Body of pancreas (tissue), 4 donors: ENCODE measurements around the gene METTL17. TPM values are rescaled to one million over a fixed set of nuclear protein-coding genes. Genes with fewer than 3 reads are reported as not detected.

ENCODE experiments used
- ATAC-seq: fragments of 150-250 bp; one replicate; pipeline ENCODE4 v1.9.1; 2016
- DNase-seq, 4 donors: peaks; one replicate each; pipeline ENCODE4 v3.0.0-alpha.2; 2019
- H3K27ac ChIP-seq, 4 donors: fragments of 200-600 bp; sonication (generic); 1 replicate in 3 of 4; 2 replicates in 1 of 4; pipeline versions ENCODE4 v1.5.1 to v1.6.1; 2016 to 2019; ENCODE audit warnings: mild to moderate bottlenecking in 1 of 4, mixed read lengths in 1 of 4, moderate library complexity in 1 of 4
- H3K27me3 ChIP-seq, 2 donors: fragments of 200-600 bp; sonication (generic); one replicate each; pipeline ENCODE4 v1.6.0; 2016; ENCODE audit warnings: mild to moderate bottlenecking in 1 of 2
- H3K36me3 ChIP-seq, 2 donors: fragments of 200-600 bp; sonication (generic); replicated peaks in 1 of 2; 2 replicates each; pipeline ENCODE4 v1.5.1; 2016; ENCODE audit warnings: low read depth in 2 of 2; ENCODE audit not compliant: insufficient read depth in 1 of 2
- H3K4me1 ChIP-seq: fragments of 200-600 bp; sonication (generic); one replicate; pipeline ENCODE4 v1.6.0; 2016
- H3K4me3 ChIP-seq, 2 donors: fragments of 200-600 bp; sonication (generic); 1 replicate in 1 of 2; 2 replicates in 1 of 2; pipeline ENCODE4 v1.5.1; 2016 to 2019
- H3K9me3 ChIP-seq, 3 donors: fragments of 200-600 bp; sonication (generic); 1 replicate in 2 of 3; 2 replicates in 1 of 3; pipeline ENCODE4 v1.5.1; 2016
- POLR2A ChIP-seq, 3 donors: fragments of 450-650 bp; IDR thresholded peaks; one replicate each; pipeline ENCODE4 v1.6.1; 2016; ENCODE audit warnings: antibody characterized with exemption in 3 of 3, mild to moderate bottlenecking in 2 of 3
- WGBS, 2 donors: methylation state at CpG; one replicate each; pipeline ENCODE4 v1.1.5; 2017; 5-methylcytosine and 5-hydroxymethylcytosine counted together
- intact Hi-C: fragments of 100-400 bp; cut with DNase I; formaldehyde crosslinking; loops from one replicate; pipeline ENCODE4 v1.15.1; 2023
- microRNA-seq, 2 donors: library from miRNA; unstranded; fragments of <30 nt; microRNA quantifications; one replicate each; pipeline ENCODE4, GENCODE V29; 2016; ENCODE audit warnings: borderline number of aligned reads in 2 of 2, borderline replicate concordance in 2 of 2
- small RNA-seq: library from RNA; depleted of rRNA; stranded (forward); fragments of <200 nt; gene quantifications from one replicate; pipeline ENCODE3, GENCODE V24; 2016
- total RNA-seq, 2 donors: library from RNA; depleted of rRNA; stranded (reverse); fragments of >200 nt; gene quantifications; one replicate each; pipeline ENCODE4 v1.1.0, GENCODE V29; 2016
- TF ChIP-seq, protein P1 (sequence below), 7 experiments: fragments of 450-650 bp in 4 of 7; fragments of 200-600 bp in 3 of 7; sonication (generic) in 3 of 7; IDR thresholded peaks; one replicate each; pipeline ENCODE4 v1.5.1; 2016 to 2019; ENCODE audit warnings: antibody characterized with exemption in 7 of 7

The METTL17 gene
- total RNA-seq, 2 donors from 2014 or later, result 39.2 to 73.7 TPM

DNA sequence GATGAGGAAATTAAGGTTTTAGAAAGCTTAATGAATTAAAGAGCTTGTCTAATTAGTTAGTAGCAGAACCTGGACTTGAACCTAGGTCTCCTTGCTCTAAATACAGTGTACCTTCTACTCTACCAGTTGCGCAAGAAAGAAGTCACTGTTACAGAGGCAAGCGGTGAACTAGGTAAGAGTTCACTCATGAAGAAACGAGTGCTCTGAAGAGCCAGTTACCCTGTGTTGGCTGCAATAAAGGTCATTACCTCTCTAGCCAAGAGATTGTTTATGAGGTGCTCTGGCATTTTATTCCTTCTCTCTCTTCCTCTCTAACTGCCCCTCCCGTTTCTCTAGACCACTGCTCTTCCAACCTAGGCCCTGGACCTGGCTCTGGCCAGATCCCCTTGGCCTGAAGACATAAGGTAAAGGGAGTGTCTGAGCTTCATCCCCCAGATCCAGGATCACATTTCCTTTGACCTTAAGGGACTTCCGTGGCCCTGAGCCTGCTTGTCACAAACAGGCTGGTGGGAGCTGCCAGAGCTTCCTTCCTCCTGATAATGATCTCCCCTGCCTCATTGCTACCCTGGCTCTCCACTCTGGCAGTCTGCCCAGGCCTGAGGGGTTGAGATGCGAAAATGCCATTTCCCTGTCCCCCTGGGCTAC lies 54.3 kb downstream of the METTL17 start:
- WGBS, 2 donors, result 32 to 39% methylated on average over 6 of the region's 6 CpGs
- TF ChIP-seq, protein P1, sequence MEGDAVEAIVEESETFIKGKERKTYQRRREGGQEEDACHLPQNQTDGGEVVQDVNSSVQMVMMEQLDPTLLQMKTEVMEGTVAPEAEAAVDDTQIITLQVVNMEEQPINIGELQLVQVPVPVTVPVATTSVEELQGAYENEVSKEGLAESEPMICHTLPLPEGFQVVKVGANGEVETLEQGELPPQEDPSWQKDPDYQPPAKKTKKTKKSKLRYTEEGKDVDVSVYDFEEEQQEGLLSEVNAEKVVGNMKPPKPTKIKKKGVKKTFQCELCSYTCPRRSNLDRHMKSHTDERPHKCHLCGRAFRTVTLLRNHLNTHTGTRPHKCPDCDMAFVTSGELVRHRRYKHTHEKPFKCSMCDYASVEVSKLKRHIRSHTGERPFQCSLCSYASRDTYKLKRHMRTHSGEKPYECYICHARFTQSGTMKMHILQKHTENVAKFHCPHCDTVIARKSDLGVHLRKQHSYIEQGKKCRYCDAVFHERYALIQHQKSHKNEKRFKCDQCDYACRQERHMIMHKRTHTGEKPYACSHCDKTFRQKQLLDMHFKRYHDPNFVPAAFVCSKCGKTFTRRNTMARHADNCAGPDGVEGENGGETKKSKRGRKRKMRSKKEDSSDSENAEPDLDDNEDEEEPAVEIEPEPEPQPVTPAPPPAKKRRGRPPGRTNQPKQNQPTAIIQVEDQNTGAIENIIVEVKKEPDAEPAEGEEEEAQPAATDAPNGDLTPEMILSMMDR (IDR thresholded peaks at IDR 0.05), result no peak
- no peak for TF ChIP-seq POLR2A (IDR thresholded peaks at IDR 0.05)
- no peak overlapping the region for H3K4me3 ChIP-seq
- intact Hi-C loops, result no loop called here
- peaks cover 65% of the 10 kb centered on the region for H3K4me1 ChIP-seq
- H3K36me3 ChIP-seq, result no peaks in the 10 kb centered on the region
- no peaks in the 10 kb centered on the region for H3K27me3 ChIP-seq
- H3K9me3 ChIP-seq, result no peaks in the 10 kb centered on the region
- H3K27ac ChIP-seq, result peak overlapping the region; percentile 31 to 76 (median 74)
- DNase-seq (peak in 2 of 4 donors; percentile 35 to 38), ATAC-seq (peak; percentile 13)

Small RNA genes lying within 50 kb of the gene (microRNA-seq; reads per million reads assigned to microRNA genes)
- 0 reads per million in 2 donors for gene MIR6717

Small RNA genes lying within 50 kb of the gene (small RNA-seq; reads per million reads assigned to genes)
- gene RN7SL189P, result not detected

Other genes with a start within 250 kb of the METTL17 start
- not detected for gene EDDM3A, start 244.1 kb upstream of the METTL17 start, total RNA-seq
- gene EDDM3B, start 221.6 kb upstream of the METTL17 start, total RNA-seq, result not detected
- gene RNASE6, start 208.7 kb upstream of the METTL17 start, total RNA-seq, result 1 to 10 TPM in 1 of 2 donors, not detected in 1; 9.6 TPM
- gene RNASE1, start 187.1 kb upstream of the METTL17 start, total RNA-seq, result 100 to 1,000 TPM; 316 to 772 TPM
- not detected for gene RNASE3, start 98.6 kb upstream of the METTL17 start, total RNA-seq
- gene RNASE2, start 34.5 kb upstream of the METTL17 start, total RNA-seq, result not detected
- gene SLC39A2, start 9.3 kb downstream of the METTL17 start, total RNA-seq, result not detected
- gene NDRG2, start 35.1 kb downstream of the METTL17 start, total RNA-seq, result 100 to 1,000 TPM; 133 to 178 TPM
- gene TPPP2, start 40.2 kb downstream of the METTL17 start, total RNA-seq, result 1 to 10 TPM in 1 of 2 donors, not detected in 1; 1.3 TPM
- gene RNASE13, start 44.8 kb downstream of the METTL17 start, total RNA-seq, result not detected
- gene RNASE7, start 52.4 kb downstream of the METTL17 start, total RNA-seq, result 1 to 10 TPM in 1 of 2 donors, not detected in 1; 1.0 TPM
- gene RNASE8, start 67.8 kb downstream of the METTL17 start, total RNA-seq, result not detected
- gene ARHGEF40, start 80.3 kb downstream of the METTL17 start, total RNA-seq, result 100 to 1,000 TPM in 1 of 2 donors, 10 to 100 TPM in 1; 58.4 to 142 TPM
- gene ZNF219, start 108.7 kb downstream of the METTL17 start, total RNA-seq, result 10 to 100 TPM; 28.3 to 39.2 TPM
- gene TMEM253, start 111.1 kb downstream of the METTL17 start, total RNA-seq, result 1 to 10 TPM in 1 of 2 donors, not detected in 1; 1.3 TPM
- not detected for gene OR5AU1, start 166.1 kb downstream of the METTL17 start, total RNA-seq